ENCODE results near the gene ACCS. TPM values are rescaled to one million over a fixed set of nuclear protein-coding genes. Genes with fewer than 3 reads are reported as not detected.

Gene ACCS
- total and polyA plus RNA-seq, 2 donors (not counting 3 experiments of a cell fraction or from before 2014, with no cell fraction given): 8.6 to 22.7 TPM

DNA sequence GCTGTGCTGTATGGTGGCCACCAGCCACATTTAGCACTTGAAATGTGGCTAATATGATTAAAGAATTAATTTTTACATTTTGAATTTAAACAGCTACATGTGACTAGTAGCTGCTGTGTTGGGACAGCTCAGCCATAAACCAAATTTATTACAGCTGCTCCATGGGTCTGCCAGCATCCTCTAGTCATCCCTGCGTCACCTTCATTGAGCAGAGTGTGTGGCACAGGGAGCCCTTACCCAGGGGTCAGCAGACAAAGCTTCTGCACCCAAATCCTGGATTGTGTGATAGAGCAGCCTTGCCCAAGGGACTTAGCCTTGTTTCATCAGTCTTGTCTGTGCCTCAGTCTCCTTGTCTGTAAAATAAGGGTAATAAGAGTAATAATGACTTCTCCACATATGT is 37.7 kb upstream of the ACCS start:
- Histone ChIP-seq H3K36me3 (ENCODE audit: control insufficient read depth in 2 of 2, extremely low read depth in 1 of 2, insufficient read depth in 2 of 2, low read length in 2 of 2) (no peaks in the 10 kb centered on the region), H4K20me1 (replicated peaks; ENCODE audit: control insufficient read depth, extremely low read depth, insufficient read depth, low read length) (no peaks in the 10 kb centered on the region), H3K4me2 (ENCODE audit: insufficient read depth, low read length) (no peak overlapping the region), H3K4me1 (ENCODE audit: control insufficient read depth, extremely low read depth, insufficient read depth, low read length) (no peaks in the 10 kb centered on the region), H3K9me1 (replicated peaks; ENCODE audit: control insufficient read depth, extremely low read depth, insufficient read depth, low read length) (no peaks in the 10 kb centered on the region), H3K9ac (replicated peaks; ENCODE audit: extremely low read depth, insufficient read depth, low read length) (no peak overlapping the region), H3K27me3 (ENCODE audit: control insufficient read depth in 2 of 2, insufficient read depth in 2 of 2, low read length in 2 of 2) (peaks cover 2 to 17% of the 10 kb centered on the region in 2 experiments), H3K79me2 (ENCODE audit: control insufficient read depth, insufficient read depth, low read length) (no peaks in the 10 kb centered on the region), H3K9me3 (replicated peaks; ENCODE audit: control insufficient read depth, insufficient read depth, low read length) (no peaks in the 10 kb centered on the region), H3K27ac (ENCODE audit: insufficient read depth, low read depth, low read length) (no peak overlapping the region), H2AFZ (ENCODE audit: low read depth, low read length) (no peak overlapping the region), H3K4me3 (replicated peaks in 1 of 3; ENCODE audit: insufficient read depth in 1 of 3, low read depth in 1 of 3, low read length in 3 of 3) (no peak overlapping the region)
- FAIRE-seq (no peak), DNase-seq (ENCODE audit: low read depth, low spot score) (no peak)
- no TSS peak for BruUV-seq (replicated peaks)
- ChIA-PET CTCF (interaction anchor here (1.2 to 1.6 kb wide), 2 partner anchors 17 to 139 kb away, joined by 3 read pairs; no protein-coding TSS in a partner anchor), POLR2A (no interaction called here)
- TF ChIP-seq CTCF (IDR thresholded peaks at IDR 0.05; ENCODE audit: extremely low read depth in 1 of 2, insufficient read depth in 1 of 2, low read depth in 1 of 2, low read length in 2 of 2) (no peak), FOS (IDR thresholded peaks at IDR 0.05; ENCODE audit: borderline replicate concordance, insufficient read depth, low read length) (no peak), POLR2AphosphoS5 (IDR thresholded peaks at IDR 0.05; ENCODE audit: insufficient read depth, low read depth, low read length) (no peak), GATA2 (IDR thresholded peaks at IDR 0.05; ENCODE audit: insufficient read depth, insufficient read length, low read depth, low read length) (no peak), JUN (IDR thresholded peaks at IDR 0.05; ENCODE audit: borderline replicate concordance, insufficient read depth, insufficient read length, low read depth) (no peak), EZH2 (IDR thresholded peaks at IDR 0.05; ENCODE audit: borderline replicate concordance, low read depth, low read length, severe bottlenecking) (no peak), POLR2A (IDR thresholded peaks at IDR 0.05; ENCODE audit: low read depth, low read length) (no peak), MYC (IDR thresholded peaks at IDR 0.05; ENCODE audit: low read depth, low read length) (no peak)
- TF ChIP-seq, protein P1, sequence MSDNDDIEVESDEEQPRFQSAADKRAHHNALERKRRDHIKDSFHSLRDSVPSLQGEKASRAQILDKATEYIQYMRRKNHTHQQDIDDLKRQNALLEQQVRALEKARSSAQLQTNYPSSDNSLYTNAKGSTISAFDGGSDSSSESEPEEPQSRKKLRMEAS (IDR thresholded peaks at IDR 0.05; ENCODE audit: insufficient read depth, insufficient read length): no peak
- dilution Hi-C loops (cut with MboI; ENCODE audit: extremely low pct_ligation_motif_present, low sequenced_read_pairs): no loop called here
- intact Hi-C loops (cut with micrococcal nuclease): no loop called here
